Liver (tissue), 9 donors: ENCODE results near the gene MYO3B. TPM values are rescaled to one million over a fixed set of nuclear protein-coding genes. Genes with fewer than 3 reads are reported as not detected.

Experiments
- DNase-seq: peaks from one replicate; pipeline ENCODE4 v3.0.0-alpha.2; 2017; ENCODE audit warnings: low spot score
- H3K27ac ChIP-seq, 2 donors: one replicate each; pipeline ENCODE4 v1.7.0; 2013; ENCODE audit warnings: inconsistent platforms in 2 of 2, low read length in 2 of 2, control low read depth in 1 of 2, low read depth in 1 of 2, mild to moderate bottlenecking in 1 of 2
- H3K27me3 ChIP-seq, 4 donors: one replicate each; pipeline versions ENCODE4 v1.6.1 to v1.7.0; 2013; ENCODE audit warnings: low read length in 3 of 4, inconsistent platforms in 1 of 4, mild to moderate bottlenecking in 1 of 4, moderate library complexity in 1 of 4; ENCODE audit not compliant: control insufficient read depth in 4 of 4, insufficient read depth in 4 of 4
- H3K36me3 ChIP-seq, 4 donors: one replicate each; pipeline versions ENCODE4 v1.6.1 to v1.7.0; 2013; ENCODE audit warnings: low read length in 3 of 4, mild to moderate bottlenecking in 3 of 4, low read depth in 1 of 4, moderate library complexity in 1 of 4; ENCODE audit not compliant: control insufficient read depth in 4 of 4, insufficient read depth in 3 of 4
- H3K4me1 ChIP-seq, 4 donors: one replicate each; pipeline versions ENCODE4 v1.6.1 to v1.7.0; 2013; ENCODE audit warnings: low read length in 3 of 4, mild to moderate bottlenecking in 3 of 4, moderate library complexity in 1 of 4; ENCODE audit not compliant: control insufficient read depth in 4 of 4, insufficient read depth in 4 of 4
- H3K4me3 ChIP-seq, 3 donors: one replicate each; pipeline versions ENCODE4 v1.6.1 to v1.7.0; 2013; ENCODE audit warnings: low read length in 3 of 3, control low read depth in 1 of 3, low read depth in 1 of 3, mild to moderate bottlenecking in 1 of 3
- H3K9ac ChIP-seq, 2 donors: one replicate each; pipeline ENCODE4 v1.7.0; 2013; ENCODE audit warnings: low read length in 2 of 2, mild to moderate bottlenecking in 2 of 2, moderate library complexity in 2 of 2, control low read depth in 1 of 2, low read depth in 1 of 2
- H3K9me3 ChIP-seq, 4 donors: one replicate each; pipeline versions ENCODE4 v1.6.1 to v1.7.0; 2013; ENCODE audit warnings: low read length in 3 of 4; ENCODE audit not compliant: control insufficient read depth in 4 of 4
- EGR1 ChIP-seq, 2 donors: IDR thresholded peaks; 2 replicates each; pipeline ENCODE4 v1.6.1; 2016 to 2018; ENCODE audit warnings: antibody characterized with exemption in 2 of 2, low read depth in 2 of 2
- FOXA1 ChIP-seq: IDR thresholded peaks from 2 replicates; pipeline ENCODE4 v1.6.1; 2016; ENCODE audit warnings: antibody characterized with exemption
- FOXA2 ChIP-seq: IDR thresholded peaks from 2 replicates; pipeline ENCODE4 v1.6.1; 2016; ENCODE audit warnings: antibody characterized with exemption
- GABPA ChIP-seq, 2 donors: IDR thresholded peaks in 1 of 2; conservative IDR thresholded peaks in 1 of 2; 2 replicates each; pipeline ENCODE4 v1.6.1; 2016; ENCODE audit warnings: antibody characterized with exemption in 2 of 2, mild to moderate bottlenecking in 1 of 2, moderate library complexity in 1 of 2
- HNF4A ChIP-seq, 2 donors: conservative IDR thresholded peaks; 2 replicates each; pipeline ENCODE4 v1.6.1; 2016; ENCODE audit warnings: antibody characterized with exemption in 2 of 2, mild to moderate bottlenecking in 2 of 2
- HNF4G ChIP-seq: IDR thresholded peaks from 2 replicates; pipeline ENCODE4 v1.6.1; 2016; ENCODE audit warnings: antibody characterized with exemption
- NR2F2 ChIP-seq: IDR thresholded peaks from 2 replicates; pipeline ENCODE4 v1.6.1; 2016; ENCODE audit warnings: antibody characterized with exemption
- RAD21 ChIP-seq, 2 donors: IDR thresholded peaks; 2 replicates each; pipeline ENCODE4 v1.6.1; 2016; ENCODE audit warnings: antibody characterized with exemption in 2 of 2, mild to moderate bottlenecking in 2 of 2
- RXRA ChIP-seq, 2 donors: IDR thresholded peaks; 2 replicates each; pipeline ENCODE4 v1.6.1; 2017 to 2018; ENCODE audit warnings: antibody characterized with exemption in 2 of 2, mild to moderate bottlenecking in 1 of 2
- SP1 ChIP-seq: IDR thresholded peaks from 2 replicates; pipeline ENCODE4 v1.6.1; 2018; ENCODE audit warnings: antibody characterized with exemption, mild to moderate bottlenecking
- TAF1 ChIP-seq: conservative IDR thresholded peaks from 2 replicates; pipeline ENCODE4 v1.6.1; 2016; ENCODE audit warnings: antibody characterized with exemption, mild to moderate bottlenecking
- YY1 ChIP-seq: IDR thresholded peaks from 2 replicates; pipeline ENCODE4 v1.6.1; 2016; ENCODE audit warnings: antibody characterized with exemption, mild to moderate bottlenecking
- WGBS: extraction: QIAGEN DNeasy Blood & Tissue Kit; methylation state at CpG from one replicate; pipeline ENCODE4 v1.1.7; 2013; 5-methylcytosine and 5-hydroxymethylcytosine counted together
- polyA plus RNA-seq, 2 donors: library from polyadenylated mRNA; stranded (reverse) in 1 of 2; unstranded in 1 of 2; fragments of 200-250 nt in 1 of 2; fragments of >200 nt in 1 of 2; fragmentation: Nextera tagmentation in 1 of 2; extraction: Ambion mirVana in 1 of 2; gene quantifications; one replicate each; pipeline versions ENCODE4 v1.2.1 to v1.2.3, GENCODE V29; 2013 to 2015
- total RNA-seq, 2 donors: library from RNA; depleted of rRNA; stranded (reverse); fragments of >200 nt; gene quantifications; one replicate each; pipeline ENCODE4 v1.2.3, GENCODE V29; 2014
- TF ChIP-seq, protein P1 (sequence below): IDR thresholded peaks from 2 replicates; pipeline ENCODE4 v1.6.1; 2016; ENCODE audit warnings: antibody characterized with exemption
- TF ChIP-seq, protein P2 (sequence below): IDR thresholded peaks from 2 replicates; pipeline ENCODE4 v1.6.1; 2016; ENCODE audit warnings: antibody characterized with exemption
- TF ChIP-seq, protein P3 (sequence below): IDR thresholded peaks from 2 replicates; pipeline ENCODE4 v1.6.1; 2016; ENCODE audit warnings: antibody characterized with exemption, mild to moderate bottlenecking
- TF ChIP-seq, protein P4 (sequence below): IDR thresholded peaks from 2 replicates; pipeline ENCODE4 v1.6.1; 2016; ENCODE audit warnings: antibody characterized with exemption
- TF ChIP-seq, protein P5 (sequence below): fragments of 150-350 bp; IDR thresholded peaks from 2 replicates; pipeline ENCODE4 v1.5.1; 2017; ENCODE audit warnings: improper control_type of control experiment, low read depth, low read length; ENCODE audit not compliant: missing input control
- donor health status: healthy.
- donor health status: healthy.
- donor health status: healthy.
- donor health status: healthy.
- donor health status: healthy.

MYO3B gene
- total and polyA plus RNA-seq, 4 donors, result under 0.01 to 0.05 TPM; not detected in 2

DNA sequence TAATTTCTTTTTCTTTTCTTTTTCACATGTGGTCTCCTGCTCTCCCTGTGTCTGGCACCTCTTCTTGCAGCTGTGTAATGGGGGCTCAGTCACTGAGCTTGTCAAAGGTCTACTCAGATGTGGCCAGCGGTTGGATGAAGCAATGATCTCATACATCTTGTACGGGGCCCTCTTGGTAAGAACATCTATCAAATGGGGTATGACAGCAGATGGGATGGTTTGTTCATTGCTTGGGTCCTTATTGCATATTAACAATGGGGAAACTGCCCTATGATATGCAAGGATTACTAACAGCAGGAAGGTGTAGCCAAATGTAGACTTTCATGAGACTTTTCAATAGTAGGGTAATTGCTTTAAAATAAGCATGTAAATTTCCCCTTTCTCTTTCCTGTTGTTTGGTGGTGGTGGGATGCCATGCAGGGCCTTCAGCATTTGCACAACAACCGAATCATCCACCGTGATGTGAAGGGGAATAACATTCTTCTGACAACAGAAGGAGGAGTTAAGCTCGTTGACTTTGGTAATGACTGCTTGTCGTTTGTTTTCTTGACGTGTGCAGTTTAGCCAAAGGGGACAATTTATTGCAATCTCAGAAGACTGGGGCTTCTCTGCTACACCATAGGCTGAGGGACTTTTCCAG, 36.5 kb downstream of the MYO3B start:
- no peaks in the 10 kb centered on the region for H3K27me3 ChIP-seq
- TF ChIP-seq, protein P1, sequence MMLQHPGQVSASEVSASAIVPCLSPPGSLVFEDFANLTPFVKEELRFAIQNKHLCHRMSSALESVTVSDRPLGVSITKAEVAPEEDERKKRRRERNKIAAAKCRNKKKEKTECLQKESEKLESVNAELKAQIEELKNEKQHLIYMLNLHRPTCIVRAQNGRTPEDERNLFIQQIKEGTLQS, result no peak
- TF ChIP-seq FOXA2 (no peak), GABPA (IDR thresholded peaks at IDR 0.05 in 1 of 2, conservative IDR thresholded peaks at IDR 0.05 in 1 of 2) (no peak), TAF1 (no peak), SP1 (no peak), RAD21 (IDR thresholded peaks at IDR 0.05) (no peak), FOXA1 (no peak), HNF4G (no peak), EGR1 (IDR thresholded peaks at IDR 0.05; ENCODE audit: low read depth in 2 of 2) (no peak), NR2F2 (no peak), HNF4A (conservative IDR thresholded peaks at IDR 0.05) (no peak), YY1 (no peak), RXRA (IDR thresholded peaks at IDR 0.05) (no peak)
- TF ChIP-seq, protein P2, sequence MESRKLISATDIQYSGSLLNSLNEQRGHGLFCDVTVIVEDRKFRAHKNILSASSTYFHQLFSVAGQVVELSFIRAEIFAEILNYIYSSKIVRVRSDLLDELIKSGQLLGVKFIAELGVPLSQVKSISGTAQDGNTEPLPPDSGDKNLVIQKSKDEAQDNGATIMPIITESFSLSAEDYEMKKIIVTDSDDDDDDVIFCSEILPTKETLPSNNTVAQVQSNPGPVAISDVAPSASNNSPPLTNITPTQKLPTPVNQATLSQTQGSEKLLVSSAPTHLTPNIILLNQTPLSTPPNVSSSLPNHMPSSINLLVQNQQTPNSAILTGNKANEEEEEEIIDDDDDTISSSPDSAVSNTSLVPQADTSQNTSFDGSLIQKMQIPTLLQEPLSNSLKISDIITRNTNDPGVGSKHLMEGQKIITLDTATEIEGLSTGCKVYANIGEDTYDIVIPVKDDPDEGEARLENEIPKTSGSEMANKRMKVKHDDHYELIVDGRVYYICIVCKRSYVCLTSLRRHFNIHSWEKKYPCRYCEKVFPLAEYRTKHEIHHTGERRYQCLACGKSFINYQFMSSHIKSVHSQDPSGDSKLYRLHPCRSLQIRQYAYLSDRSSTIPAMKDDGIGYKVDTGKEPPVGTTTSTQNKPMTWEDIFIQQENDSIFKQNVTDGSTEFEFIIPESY, result no peak
- TF ChIP-seq, protein P3, sequence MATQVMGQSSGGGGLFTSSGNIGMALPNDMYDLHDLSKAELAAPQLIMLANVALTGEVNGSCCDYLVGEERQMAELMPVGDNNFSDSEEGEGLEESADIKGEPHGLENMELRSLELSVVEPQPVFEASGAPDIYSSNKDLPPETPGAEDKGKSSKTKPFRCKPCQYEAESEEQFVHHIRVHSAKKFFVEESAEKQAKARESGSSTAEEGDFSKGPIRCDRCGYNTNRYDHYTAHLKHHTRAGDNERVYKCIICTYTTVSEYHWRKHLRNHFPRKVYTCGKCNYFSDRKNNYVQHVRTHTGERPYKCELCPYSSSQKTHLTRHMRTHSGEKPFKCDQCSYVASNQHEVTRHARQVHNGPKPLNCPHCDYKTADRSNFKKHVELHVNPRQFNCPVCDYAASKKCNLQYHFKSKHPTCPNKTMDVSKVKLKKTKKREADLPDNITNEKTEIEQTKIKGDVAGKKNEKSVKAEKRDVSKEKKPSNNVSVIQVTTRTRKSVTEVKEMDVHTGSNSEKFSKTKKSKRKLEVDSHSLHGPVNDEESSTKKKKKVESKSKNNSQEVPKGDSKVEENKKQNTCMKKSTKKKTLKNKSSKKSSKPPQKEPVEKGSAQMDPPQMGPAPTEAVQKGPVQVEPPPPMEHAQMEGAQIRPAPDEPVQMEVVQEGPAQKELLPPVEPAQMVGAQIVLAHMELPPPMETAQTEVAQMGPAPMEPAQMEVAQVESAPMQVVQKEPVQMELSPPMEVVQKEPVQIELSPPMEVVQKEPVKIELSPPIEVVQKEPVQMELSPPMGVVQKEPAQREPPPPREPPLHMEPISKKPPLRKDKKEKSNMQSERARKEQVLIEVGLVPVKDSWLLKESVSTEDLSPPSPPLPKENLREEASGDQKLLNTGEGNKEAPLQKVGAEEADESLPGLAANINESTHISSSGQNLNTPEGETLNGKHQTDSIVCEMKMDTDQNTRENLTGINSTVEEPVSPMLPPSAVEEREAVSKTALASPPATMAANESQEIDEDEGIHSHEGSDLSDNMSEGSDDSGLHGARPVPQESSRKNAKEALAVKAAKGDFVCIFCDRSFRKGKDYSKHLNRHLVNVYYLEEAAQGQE, result no peak
- TF ChIP-seq, protein P4, sequence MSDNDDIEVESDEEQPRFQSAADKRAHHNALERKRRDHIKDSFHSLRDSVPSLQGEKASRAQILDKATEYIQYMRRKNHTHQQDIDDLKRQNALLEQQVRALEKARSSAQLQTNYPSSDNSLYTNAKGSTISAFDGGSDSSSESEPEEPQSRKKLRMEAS, result no peak
- TF ChIP-seq, protein P5, sequence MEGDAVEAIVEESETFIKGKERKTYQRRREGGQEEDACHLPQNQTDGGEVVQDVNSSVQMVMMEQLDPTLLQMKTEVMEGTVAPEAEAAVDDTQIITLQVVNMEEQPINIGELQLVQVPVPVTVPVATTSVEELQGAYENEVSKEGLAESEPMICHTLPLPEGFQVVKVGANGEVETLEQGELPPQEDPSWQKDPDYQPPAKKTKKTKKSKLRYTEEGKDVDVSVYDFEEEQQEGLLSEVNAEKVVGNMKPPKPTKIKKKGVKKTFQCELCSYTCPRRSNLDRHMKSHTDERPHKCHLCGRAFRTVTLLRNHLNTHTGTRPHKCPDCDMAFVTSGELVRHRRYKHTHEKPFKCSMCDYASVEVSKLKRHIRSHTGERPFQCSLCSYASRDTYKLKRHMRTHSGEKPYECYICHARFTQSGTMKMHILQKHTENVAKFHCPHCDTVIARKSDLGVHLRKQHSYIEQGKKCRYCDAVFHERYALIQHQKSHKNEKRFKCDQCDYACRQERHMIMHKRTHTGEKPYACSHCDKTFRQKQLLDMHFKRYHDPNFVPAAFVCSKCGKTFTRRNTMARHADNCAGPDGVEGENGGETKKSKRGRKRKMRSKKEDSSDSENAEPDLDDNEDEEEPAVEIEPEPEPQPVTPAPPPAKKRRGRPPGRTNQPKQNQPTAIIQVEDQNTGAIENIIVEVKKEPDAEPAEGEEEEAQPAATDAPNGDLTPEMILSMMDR, result no peak
- DNase-seq, result no peak
- H3K4me3 ChIP-seq, result no peak overlapping the region
- H3K4me1 ChIP-seq, result no peaks in the 10 kb centered on the region
- H3K36me3 ChIP-seq, result no peaks in the 10 kb centered on the region
- 49% methylated on average over 7 of the region's 7 CpGs for WGBS
- H3K9ac ChIP-seq, result no peak overlapping the region
- no peak overlapping the region for H3K27ac ChIP-seq
- peaks cover 0 to 2% (median under 1%) of the 10 kb centered on the region in 4 donors for H3K9me3 ChIP-seq
